Ascending aorta (tissue), 1 donor: ENCODE data around the gene LIN37. TPM values are rescaled to one million over a fixed set of nuclear protein-coding genes. Genes with fewer than 3 reads are reported as not detected.

Experiments
- total RNA-seq: library from RNA; depleted of rRNA; stranded (reverse); fragments of >200 nt; gene quantifications from one replicate; pipeline ENCODE4 v1.1.0, GENCODE V29; 2016

LIN37 gene
- total RNA-seq, 1 donor from 2014 or later, result 29.9 TPM

Other genes with a start within 250 kb of the LIN37 start
- gene DMKN, start 234.9 kb upstream of the LIN37 start, total RNA-seq, result 1.7 TPM
- not detected for gene SBSN, start 220.3 kb upstream of the LIN37 start, total RNA-seq
- not detected for gene GAPDHS, start 215.1 kb upstream of the LIN37 start, total RNA-seq
- gene TMEM147, start 202.9 kb upstream of the LIN37 start, total RNA-seq, result 99.7 TPM
- not detected for gene ATP4A, start 184.9 kb upstream of the LIN37 start, total RNA-seq
- not detected for gene PMIS2, start 162.4 kb upstream of the LIN37 start, total RNA-seq
- 1.9 TPM for gene HAUS5, start 135.8 kb upstream of the LIN37 start, total RNA-seq
- gene RBM42, start 119.5 kb upstream of the LIN37 start, total RNA-seq, result 69.0 TPM
- gene ETV2, start 106.8 kb upstream of the LIN37 start, total RNA-seq, result 4.8 TPM
- gene COX6B1, start 100.3 kb upstream of the LIN37 start, total RNA-seq, result 301 TPM
- not detected for gene UPK1A, start 82.1 kb upstream of the LIN37 start, total RNA-seq
- gene ZBTB32, start 44.0 kb upstream of the LIN37 start, total RNA-seq, result not detected
- 25.5 TPM for gene KMT2B, start 30.6 kb upstream of the LIN37 start, total RNA-seq
- not detected for gene IGFLR1, start 6.1 kb upstream of the LIN37 start, total RNA-seq
- gene U2AF1L4, start 3.2 kb upstream of the LIN37 start, total RNA-seq, result not detected
- gene PSENEN, start 2.9 kb upstream of the LIN37 start, total RNA-seq, result 110 TPM
- gene HSPB6, start 8.5 kb downstream of the LIN37 start, total RNA-seq, result 265 TPM
- gene PROSER3, start 9.6 kb downstream of the LIN37 start, total RNA-seq, result 6.5 TPM
- gene ARHGAP33, start 27.0 kb downstream of the LIN37 start, total RNA-seq, result 8.7 TPM
- gene PRODH2, start 64.3 kb downstream of the LIN37 start, total RNA-seq, result not detected
- not detected for gene NPHS1, start 103.9 kb downstream of the LIN37 start, total RNA-seq
- gene KIRREL2, start 108.3 kb downstream of the LIN37 start, total RNA-seq, result not detected
- 0.21 TPM for gene APLP1, start 120.0 kb downstream of the LIN37 start, total RNA-seq
- 3.7 TPM for gene NFKBID, start 152.0 kb downstream of the LIN37 start, total RNA-seq
- gene HCST, start 154.0 kb downstream of the LIN37 start, total RNA-seq, result not detected
- 31.5 TPM for gene TYROBP, start 159.7 kb downstream of the LIN37 start, total RNA-seq
- gene LRFN3, start 187.8 kb downstream of the LIN37 start, total RNA-seq, result 26.6 TPM
- gene SDHAF1, start 246.6 kb downstream of the LIN37 start, total RNA-seq, result 107 TPM